Left kidney (tissue), 2 donors: ENCODE measurements around the gene TMC3. TPM values are rescaled to one million over a fixed set of nuclear protein-coding genes. Genes with fewer than 3 reads are reported as not detected.

Experiments
- DNase-seq: peaks from one replicate; pipeline ENCODE4 v3.0.0-alpha.2; 2013
- polyA plus RNA-seq: library from polyadenylated mRNA; unstranded; fragments of 120-200 nt; gene quantifications from one replicate; pipeline ENCODE4 v1.2.1, GENCODE V29; 2013; ENCODE audit not compliant: insufficient read length

The TMC3 gene
- polyA plus RNA-seq, 1 donor: 0.17 TPM

GRCh38 chr15:81297603-81298575 is 76.1 kb downstream of the TMC3 start:
- no peak for DNase-seq

GRCh38 chr15:81297147-81297572 is 76.9 kb downstream of the TMC3 start:
- no peak for DNase-seq

- no peak for DNase-seq
Measured at GRCh38 chr15:81296673-81297072, 77.3 kb downstream of the TMC3 start.

GRCh38 chr15:81296186-81296585 is 77.8 kb downstream of the TMC3 start:
- no peak for DNase-seq

- DNase-seq: no peak
Measured at GRCh38 chr15:81295486-81296121, 78.4 kb downstream of the TMC3 start.

GRCh38 chr15:81294516-81294880 is 79.5 kb downstream of the TMC3 start:
- DNase-seq: no peak

- DNase-seq: no peak
Measured at GRCh38 chr15:81293728-81294515, 80.1 kb downstream of the TMC3 start.

- no peak for DNase-seq
Measured at GRCh38 chr15:81292523-81293001, 81.5 kb downstream of the TMC3 start.

GRCh38 chr15:81291916-81292522 is 82.0 kb downstream of the TMC3 start:
- no peak for DNase-seq

- no peak for DNase-seq
Measured at GRCh38 chr15:81289910-81290309, 84.1 kb downstream of the TMC3 start.

- DNase-seq: no peak
Measured at GRCh38 chr15:81288616-81289015, 85.4 kb downstream of the TMC3 start.

- no peak for DNase-seq
Measured at GRCh38 chr15:81288040-81288439, 86.0 kb downstream of the TMC3 start.

- no peak for DNase-seq
Measured at GRCh38 chr15:81286621-81287121, 87.3 kb downstream of the TMC3 start.

- DNase-seq: no peak
Measured at GRCh38 chr15:81285461-81285860, 88.6 kb downstream of the TMC3 start.

- DNase-seq: no peak
Measured at GRCh38 chr15:81284256-81285031, 89.6 kb downstream of the TMC3 start.

GRCh38 chr15:81282911-81283310 is 91.1 kb downstream of the TMC3 start:
- no peak for DNase-seq

- no peak for DNase-seq
Measured at GRCh38 chr15:81282606-81282895, 91.5 kb downstream of the TMC3 start.

GRCh38 chr15:81281766-81282605 is 92.0 kb downstream of the TMC3 start:
- DNase-seq: no peak

- DNase-seq: no peak
Measured at GRCh38 chr15:81281456-81281735, 92.6 kb downstream of the TMC3 start.
